ENCODE measurements around the gene MSGN1. TPM values are rescaled to one million over a fixed set of nuclear protein-coding genes. Genes with fewer than 3 reads are reported as not detected.
A peak's percentile ranks its signal among the peaks of the same experiment; 100 is the strongest.

The MSGN1 gene
- total and polyA plus RNA-seq, 4 donors, result not detected

DNA sequence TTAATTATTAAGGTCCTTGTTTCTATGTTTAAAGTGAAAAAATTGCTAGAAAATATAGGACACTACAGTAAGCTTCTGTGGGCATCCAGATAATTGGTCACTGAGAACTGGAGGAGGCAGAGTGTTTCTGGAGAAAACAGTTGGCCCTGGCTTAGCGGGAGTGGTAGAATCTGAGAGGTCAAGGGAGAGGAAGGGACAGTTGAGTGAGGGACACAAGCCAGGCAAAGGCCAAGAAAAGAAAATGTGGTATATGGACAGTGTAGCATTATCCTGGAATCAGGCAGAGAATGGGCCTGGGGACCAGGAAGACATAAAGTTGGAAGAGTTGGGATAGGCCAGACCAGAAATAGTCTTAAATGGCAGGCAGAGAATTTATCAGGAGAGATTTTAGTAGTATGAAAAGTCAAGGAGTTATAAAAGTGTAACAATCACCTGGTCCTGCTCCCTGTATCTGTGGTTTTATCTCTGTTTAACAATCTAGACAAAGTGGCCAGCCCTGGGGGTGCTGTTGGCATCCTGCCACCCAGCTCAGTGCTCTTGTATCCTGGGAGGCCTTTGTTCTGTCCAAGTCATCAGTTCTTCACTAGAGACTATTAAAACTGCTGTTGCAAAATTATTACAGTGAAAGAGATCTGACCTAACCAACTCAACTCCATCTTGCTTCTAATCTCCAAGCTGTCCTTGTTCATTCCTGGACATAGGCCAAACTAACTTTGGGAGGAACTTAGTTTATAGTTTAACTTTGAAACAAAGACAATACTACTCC lies 15.4 kb upstream of the MSGN1 start:
- H3K27ac ChIP-seq (ENCODE audit: low read depth in 1 of 2, low read length in 2 of 2), result no peak overlapping the region
- no peak for DNase-seq
- no peak for ATAC-seq (ENCODE audit: low FRiP score)

DNA sequence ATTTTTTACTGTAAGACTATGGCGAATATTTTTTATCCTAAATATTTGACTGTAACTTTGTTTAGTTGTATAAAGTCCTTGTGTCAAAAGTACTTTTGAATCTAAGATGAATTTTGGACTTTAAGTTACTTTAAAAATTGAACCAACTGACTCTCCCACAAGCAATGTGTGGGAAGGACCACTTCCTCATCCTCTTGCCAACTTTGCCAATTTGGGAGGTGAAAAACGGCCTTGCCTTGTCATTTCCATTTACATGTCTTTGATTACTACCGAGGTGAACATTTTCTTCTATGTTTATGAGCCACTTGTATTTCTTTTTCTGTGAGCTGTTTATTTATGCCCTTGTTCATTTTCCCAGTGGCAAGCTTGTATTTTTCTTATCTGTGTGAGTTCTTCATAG lies 12.8 kb upstream of the MSGN1 start:
- no peak for ATAC-seq (ENCODE audit: low FRiP score)
- intact Hi-C loops (cut with DNase I), result no loop called here
- 54 to 58% methylated on average over 3 of the region's 3 CpGs for WGBS, 2 donors
- Histone ChIP-seq H3K27me3 (ENCODE audit: control insufficient read depth in 1 of 2, insufficient read depth in 2 of 2, low read length in 1 of 2) (no peaks in the 10 kb centered on the region), H3K27ac (ENCODE audit: low read depth in 1 of 2, low read length in 2 of 2) (no peak overlapping the region), H3K4me1 (ENCODE audit: control insufficient read depth in 1 of 2, insufficient read depth in 2 of 2, low read length in 2 of 2) (no peaks in the 10 kb centered on the region), H3K4me3 (ENCODE audit: low read length in 2 of 2) (no peak overlapping the region), H3K9me3 (ENCODE audit: control insufficient read depth, low read length) (no peaks in the 10 kb centered on the region), H3K36me3 (ENCODE audit: control insufficient read depth in 1 of 2, insufficient read depth in 2 of 2, low read length in 1 of 2) (no peaks in the 10 kb centered on the region)
- DNase-seq, result no peak

More for the DNA sequence above, 15.4 kb upstream of the MSGN1 start:
- WGBS, 2 donors, result 93 to 100% methylated on average over 1 of the region's 1 CpG
- no peaks in the 10 kb centered on the region for H3K9me3 ChIP-seq (ENCODE audit: control insufficient read depth, low read length)
- intact Hi-C loops (cut with DNase I), result no loop called here
- H3K4me3 ChIP-seq (ENCODE audit: low read length in 2 of 2), result no peak overlapping the region
- H3K36me3 ChIP-seq (ENCODE audit: control insufficient read depth in 1 of 2, insufficient read depth in 2 of 2, low read length in 1 of 2), result no peaks in the 10 kb centered on the region
- H3K27me3 ChIP-seq (ENCODE audit: control insufficient read depth in 1 of 2, insufficient read depth in 2 of 2, low read length in 1 of 2), result no peaks in the 10 kb centered on the region
- no peaks in the 10 kb centered on the region for H3K4me1 ChIP-seq (ENCODE audit: control insufficient read depth in 1 of 2, insufficient read depth in 2 of 2, low read length in 2 of 2)

GRCh38 chr2:17804358-17804757 lies 11.9 kb upstream of the MSGN1 start:
- ATAC-seq (ENCODE audit: low FRiP score), result no peak
- no peaks in the 10 kb centered on the region for H3K36me3 ChIP-seq (ENCODE audit: control insufficient read depth in 1 of 2, insufficient read depth in 2 of 2, low read length in 1 of 2)

DNA sequence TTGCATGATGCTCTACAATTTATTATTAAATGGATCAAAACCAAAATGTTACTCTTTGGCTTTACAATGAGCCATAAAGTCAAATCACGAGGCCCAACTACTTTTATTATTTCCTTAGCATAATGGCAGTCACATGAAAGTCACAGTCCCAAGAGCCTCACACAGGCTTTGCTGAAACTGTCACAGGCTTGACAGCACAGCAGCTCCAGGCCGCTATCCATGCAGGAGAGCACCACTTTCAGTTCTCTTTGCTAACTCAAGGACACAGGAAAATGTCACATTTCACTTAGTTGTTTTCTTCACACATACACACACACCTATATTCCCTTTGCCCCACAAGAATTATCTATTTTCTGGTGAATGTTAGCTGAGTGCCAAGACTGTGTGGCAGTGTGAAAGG lies 11.1 kb upstream of the MSGN1 start:
- no peaks in the 10 kb centered on the region for H3K9me3 ChIP-seq (ENCODE audit: control insufficient read depth, low read length)
- 86 to 92% methylated on average over 2 of the region's 2 CpGs for WGBS, 2 donors
- no peak overlapping the region for H3K27ac ChIP-seq (ENCODE audit: low read depth in 1 of 2, low read length in 2 of 2)
- no peak overlapping the region for H3K4me3 ChIP-seq (ENCODE audit: low read length in 2 of 2)
- no peak for ATAC-seq (ENCODE audit: low FRiP score)
- no peak for DNase-seq
- no peaks in the 10 kb centered on the region for H3K36me3 ChIP-seq (ENCODE audit: control insufficient read depth in 1 of 2, insufficient read depth in 2 of 2, low read length in 1 of 2)
- H3K27me3 ChIP-seq (ENCODE audit: control insufficient read depth in 1 of 2, insufficient read depth in 2 of 2, low read length in 1 of 2), result no peaks in the 10 kb centered on the region
- intact Hi-C loops (cut with DNase I), result no loop called here
- H3K4me1 ChIP-seq (ENCODE audit: control insufficient read depth in 1 of 2, insufficient read depth in 2 of 2, low read length in 2 of 2), result no peaks in the 10 kb centered on the region

More at GRCh38 chr2:17804358-17804757, 11.9 kb upstream of the MSGN1 start:
- DNase-seq, result no peak
- Histone ChIP-seq H3K4me1 (ENCODE audit: control insufficient read depth in 1 of 2, insufficient read depth in 2 of 2, low read length in 2 of 2) (no peaks in the 10 kb centered on the region), H3K27me3 (ENCODE audit: control insufficient read depth in 1 of 2, insufficient read depth in 2 of 2, low read length in 1 of 2) (no peaks in the 10 kb centered on the region), H3K4me3 (ENCODE audit: low read length in 2 of 2) (no peak overlapping the region), H3K9me3 (ENCODE audit: control insufficient read depth, low read length) (no peaks in the 10 kb centered on the region), H3K27ac (ENCODE audit: low read depth in 1 of 2, low read length in 2 of 2) (no peak overlapping the region)
- WGBS, 2 donors, result 50 to 54% methylated on average over 3 of the region's 3 CpGs
- intact Hi-C loops (cut with DNase I), result no loop called here

DNA sequence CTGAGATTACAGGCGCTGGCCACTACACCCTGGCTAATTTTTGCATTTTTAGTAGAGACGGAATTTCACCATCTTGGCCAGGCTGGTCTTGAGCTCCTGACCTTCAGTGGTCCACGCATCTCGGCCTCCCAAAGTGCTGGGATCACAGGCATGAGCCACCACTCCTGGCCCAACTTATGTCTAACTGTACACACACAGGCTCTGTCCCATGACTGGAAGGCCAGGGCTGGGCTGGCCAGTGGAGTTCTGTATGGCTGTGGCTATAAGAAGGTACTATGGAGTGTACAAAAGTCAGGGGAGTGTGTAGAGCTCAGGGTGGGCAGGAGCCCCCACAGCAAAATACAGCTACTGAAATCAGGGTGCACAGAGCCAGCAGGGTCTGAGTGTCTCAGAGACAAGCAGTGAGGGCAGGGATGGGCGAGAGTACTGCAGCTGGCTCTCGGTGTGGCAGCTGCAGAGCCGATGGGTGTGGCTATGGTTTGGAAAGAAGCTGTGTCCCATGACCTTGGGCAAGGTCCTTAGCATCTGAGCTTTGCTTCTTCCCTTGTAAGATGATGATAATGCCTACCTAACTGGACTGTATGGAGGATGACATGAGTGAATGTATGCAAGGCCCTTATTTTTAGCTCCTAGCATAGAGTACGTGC lies 10.4 kb upstream of the MSGN1 start:
- Histone ChIP-seq H3K36me3 (ENCODE audit: control insufficient read depth in 1 of 2, insufficient read depth in 2 of 2, low read length in 1 of 2) (no peaks in the 10 kb centered on the region), H3K4me1 (ENCODE audit: control insufficient read depth in 1 of 2, insufficient read depth in 2 of 2, low read length in 2 of 2) (no peaks in the 10 kb centered on the region), H3K27ac (ENCODE audit: low read depth in 1 of 2, low read length in 2 of 2) (no peak overlapping the region), H3K4me3 (ENCODE audit: low read length in 2 of 2) (no peak overlapping the region), H3K27me3 (ENCODE audit: control insufficient read depth in 1 of 2, insufficient read depth in 2 of 2, low read length in 1 of 2) (no peaks in the 10 kb centered on the region), H3K9me3 (ENCODE audit: control insufficient read depth, low read length) (no peaks in the 10 kb centered on the region)
- 89 to 95% methylated on average over 8 of the region's 8 CpGs for WGBS, 2 donors
- intact Hi-C loops (cut with DNase I), result no loop called here
- DNase-seq (no peak), ATAC-seq (ENCODE audit: low FRiP score) (no peak)

DNA sequence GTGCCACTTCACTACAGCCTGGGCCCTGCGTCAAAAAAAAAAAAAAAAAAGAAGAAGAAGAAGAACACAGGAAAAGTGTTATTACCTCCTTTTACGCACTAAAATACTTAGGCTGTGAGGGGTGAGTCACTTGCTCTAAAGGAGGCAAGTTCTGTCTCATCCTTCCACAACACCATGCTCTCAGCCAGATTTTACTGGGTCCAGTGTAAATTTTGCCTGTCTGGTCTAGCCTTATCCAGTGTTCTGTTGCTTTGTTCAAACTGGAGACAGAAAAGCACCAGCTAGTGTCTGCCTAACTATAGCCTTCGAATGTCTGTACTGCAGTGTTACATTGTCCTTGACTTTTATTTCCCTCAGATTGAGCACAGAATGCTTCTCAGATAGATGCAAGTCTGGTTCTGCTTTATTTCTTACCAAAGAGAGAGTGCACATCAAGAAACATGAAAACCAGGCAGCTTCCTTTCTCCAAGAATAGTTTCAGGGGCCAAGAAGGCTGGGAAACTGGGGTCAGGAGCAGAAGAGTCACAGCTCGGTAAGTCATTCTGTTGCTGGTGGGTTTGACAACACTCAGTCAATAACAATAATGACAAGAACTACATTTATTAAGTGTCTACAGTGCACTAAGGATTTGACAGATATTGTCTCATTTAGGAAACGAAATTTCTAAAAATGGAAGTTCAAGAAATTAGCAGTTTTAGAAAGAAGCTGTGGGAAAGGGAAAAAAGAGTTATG lies 3.1 kb upstream of the MSGN1 start:
- ATAC-seq (ENCODE audit: low FRiP score) (peak; percentile 34), DNase-seq (no peak)
- H3K9me3 ChIP-seq (ENCODE audit: control insufficient read depth, low read length), result no peaks in the 10 kb centered on the region
- peak overlapping the region in 1 of 2 donors; percentile 15 for H3K27ac ChIP-seq (ENCODE audit: low read depth in 1 of 2, low read length in 2 of 2)
- no peaks in the 10 kb centered on the region for H3K4me1 ChIP-seq (ENCODE audit: control insufficient read depth in 1 of 2, insufficient read depth in 2 of 2, low read length in 2 of 2)
- H3K4me3 ChIP-seq (ENCODE audit: low read length in 2 of 2), result no peak overlapping the region
- 52 to 60% methylated on average over 5 of the region's 5 CpGs for WGBS, 2 donors
- H3K27me3 ChIP-seq (ENCODE audit: control insufficient read depth in 1 of 2, insufficient read depth in 2 of 2, low read length in 1 of 2), result no peaks in the 10 kb centered on the region
- no peaks in the 10 kb centered on the region for H3K36me3 ChIP-seq (ENCODE audit: control insufficient read depth in 1 of 2, insufficient read depth in 2 of 2, low read length in 1 of 2)
- intact Hi-C loops (cut with DNase I), result no loop called here

DNA sequence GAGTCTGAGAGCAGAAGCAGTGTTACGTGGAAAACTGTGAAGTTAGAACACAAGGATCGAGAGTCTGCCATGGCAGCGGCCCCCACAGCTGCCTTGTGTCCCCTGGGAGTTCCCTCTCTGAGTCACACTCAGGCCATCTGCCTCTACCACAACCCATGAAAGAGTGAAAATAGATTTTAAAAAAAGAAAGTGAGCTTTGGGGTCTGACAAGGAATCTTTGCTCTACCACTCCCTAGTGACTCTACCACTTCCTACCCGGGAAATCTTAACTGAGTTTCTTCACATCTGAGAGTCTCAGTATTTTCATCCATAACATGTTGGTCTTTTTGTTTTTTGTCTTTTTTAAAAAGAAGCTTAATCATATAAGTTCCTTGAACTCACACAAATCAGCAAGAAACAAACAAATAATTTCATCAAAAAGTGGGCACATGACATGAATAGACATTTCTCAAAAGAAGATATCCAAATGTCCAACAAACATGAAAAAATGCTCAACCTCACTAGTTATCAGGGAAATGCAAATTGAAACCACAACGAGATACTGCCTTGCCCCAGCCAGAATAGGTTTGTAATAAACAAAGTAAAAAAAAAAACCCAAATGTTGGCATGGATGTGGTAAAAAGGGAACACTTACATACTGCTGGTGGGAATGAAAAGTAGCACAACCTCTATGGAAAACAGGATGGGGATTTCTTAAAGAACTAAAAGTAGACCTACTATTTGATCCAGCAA lies 2.4 kb upstream of the MSGN1 start:
- H3K4me3 ChIP-seq (ENCODE audit: low read length in 2 of 2), result no peak overlapping the region
- H3K4me1 ChIP-seq (ENCODE audit: control insufficient read depth in 1 of 2, insufficient read depth in 2 of 2, low read length in 2 of 2), result no peaks in the 10 kb centered on the region
- H3K27ac ChIP-seq (ENCODE audit: low read depth in 1 of 2, low read length in 2 of 2), result peak overlapping the region in 1 of 2 donors; percentile 15
- H3K36me3 ChIP-seq (ENCODE audit: control insufficient read depth in 1 of 2, insufficient read depth in 2 of 2, low read length in 1 of 2), result no peaks in the 10 kb centered on the region
- H3K27me3 ChIP-seq (ENCODE audit: control insufficient read depth in 1 of 2, insufficient read depth in 2 of 2, low read length in 1 of 2), result no peaks in the 10 kb centered on the region
- no peaks in the 10 kb centered on the region for H3K9me3 ChIP-seq (ENCODE audit: control insufficient read depth, low read length)
- DNase-seq (peak in 1 of 2 donors; percentile 66), ATAC-seq (ENCODE audit: low FRiP score) (no peak)
- WGBS, 2 donors, result 35 to 37% methylated on average over 5 of the region's 5 CpGs
- intact Hi-C loops (cut with DNase I), result no loop called here

- Histone ChIP-seq H3K27ac (ENCODE audit: low read depth in 1 of 2, low read length in 2 of 2) (no peak overlapping the region), H3K4me1 (ENCODE audit: control insufficient read depth in 1 of 2, insufficient read depth in 2 of 2, low read length in 2 of 2) (no peaks in the 10 kb centered on the region), H3K36me3 (ENCODE audit: control insufficient read depth in 1 of 2, insufficient read depth in 2 of 2, low read length in 1 of 2) (no peaks in the 10 kb centered on the region), H3K27me3 (ENCODE audit: control insufficient read depth in 1 of 2, insufficient read depth in 2 of 2, low read length in 1 of 2) (no peaks in the 10 kb centered on the region), H3K9me3 (ENCODE audit: control insufficient read depth, low read length) (no peaks in the 10 kb centered on the region), H3K4me3 (ENCODE audit: low read length in 2 of 2) (no peak overlapping the region)
- no peak for ATAC-seq (ENCODE audit: low FRiP score)
- no peak for DNase-seq
- WGBS, 2 donors, result 93 to 100% methylated on average over 1 of the region's 1 CpG
- intact Hi-C loops (cut with DNase I), result no loop called here
These were observed 1.7 kb upstream of the MSGN1 start for GRCh38 chr2:17814601-17815000.

All from aorta (tissue), 5 donors.